RCC 7860 (cell line): ENCODE measurements around the gene SKIDA1.
A peak's percentile ranks its signal among the peaks of the same experiment; 100 is the strongest.

Source experiments
- DNase-seq: peaks from one replicate; pipeline ENCODE4 v3.0.0-alpha.2; 2015; ENCODE audit warnings: low spot score
- FAIRE-seq: peaks from 2 replicates; lab custom pipeline; 2012; peaks lifted over from hg19 to GRCh38; lab: Jason Lieb, UNC

The SKIDA1 gene

GRCh38 chr10:21529032-21529910 lies 3.8 kb upstream of the SKIDA1 start:
- no peak for DNase-seq
- FAIRE-seq = peak; percentile 68

GRCh38 chr10:21528236-21529031 lies 3.0 kb upstream of the SKIDA1 start:
- FAIRE-seq (peak; percentile 16), DNase-seq (no peak)

GRCh38 chr10:21527598-21528235 lies 2.2 kb upstream of the SKIDA1 start:
- no peak for DNase-seq
- peak; percentile 65 for FAIRE-seq

GRCh38 chr10:21526860-21527597 lies 1.5 kb upstream of the SKIDA1 start:
- no peak for FAIRE-seq
- DNase-seq = peak; percentile 47

- DNase-seq (peak; percentile 77), FAIRE-seq (no peak)
Measured at GRCh38 chr10:21526188-21526859, 842 bp upstream of the SKIDA1 start.

GRCh38 chr10:21524526-21525366 lies 736 bp downstream of the SKIDA1 start:
- no peak for FAIRE-seq
- no peak for DNase-seq

GRCh38 chr10:21524131-21524525 lies 1.4 kb downstream of the SKIDA1 start:
- DNase-seq = no peak
- no peak for FAIRE-seq

- no peak for DNase-seq
- no peak for FAIRE-seq
Measured at GRCh38 chr10:21523557-21524008, 1.9 kb downstream of the SKIDA1 start.

GRCh38 chr10:21522631-21523406 lies 2.7 kb downstream of the SKIDA1 start:
- no peak for FAIRE-seq
- no peak for DNase-seq

GRCh38 chr10:21521751-21522533 lies 3.5 kb downstream of the SKIDA1 start:
- DNase-seq (no peak), FAIRE-seq (no peak)

GRCh38 chr10:21520949-21521348 lies 4.5 kb downstream of the SKIDA1 start:
- DNase-seq (no peak), FAIRE-seq (no peak)

- FAIRE-seq (no peak), DNase-seq (no peak)
Measured at GRCh38 chr10:21520509-21520908, 5.0 kb downstream of the SKIDA1 start.

- FAIRE-seq = peak; percentile 15
- peak; percentile 39 for DNase-seq
Measured at GRCh38 chr10:21519941-21520436, 5.5 kb downstream of the SKIDA1 start.

- DNase-seq (no peak), FAIRE-seq (no peak)
Measured at GRCh38 chr10:21519397-21519933, 6.0 kb downstream of the SKIDA1 start.

GRCh38 chr10:21518641-21519396 lies 6.7 kb downstream of the SKIDA1 start:
- DNase-seq = no peak
- no peak for FAIRE-seq

GRCh38 chr10:21518149-21518640 lies 7.3 kb downstream of the SKIDA1 start:
- FAIRE-seq (peak; percentile 33), DNase-seq (no peak)
